K562 (cell line): Measurements from ENCODE around the gene FERD3L. TPM values are rescaled to one million over a fixed set of nuclear protein-coding genes. Genes with fewer than 3 reads are reported as not detected.
A peak's percentile ranks its signal among the peaks of the same experiment; 100 is the strongest.

Experiments used
- ATAC-seq: fragments of 200-7000 bp; cut with Tn5 transposase; 3 replicates; pipeline ENCODE4 v1.9.1; 2020; ENCODE audit warnings: moderate library complexity
- BruUV-seq: library from RNA; stranded (reverse); fragments of 400-500 nt; replicated peaks from 2 replicates; lab custom pipeline; 2021; lab: Mats Ljungman, UMichigan
- CTCF ChIA-PET: fragments of 300-600 bp; formaldehyde crosslinking; extraction: SDS; loops from one replicate; lab custom pipeline; 2021; ENCODE audit warnings: low intra/inter-chr PET ratio; lab: Yijun Ruan, JAX
- POLR2A ChIA-PET: fragments of 300-600, 350-650 bp; sonication (Branson Sonifier 250); formaldehyde crosslinking; extraction: SDS; loops from one replicate; lab custom pipeline; 2021; ENCODE audit warnings: antibody characterized with exemption, inconsistent platforms; lab: Yijun Ruan, JAX
- DNase-seq, 4 experiments: peaks; one replicate each; pipeline versions ENCODE4 v3.0.0 to v3.0.0-alpha.2; 2011 to 2018; ENCODE audit warnings: low spot score in 3 of 4, mixed read lengths in 3 of 4; ENCODE audit errors: extremely low read depth in 1 of 4
- FAIRE-seq: peaks from 2 replicates; lab custom pipeline; 2011; peaks lifted over from hg19 to GRCh38; lab: Jason Lieb, UNC
- H2AFZ ChIP-seq: 2 replicates; pipeline ENCODE4 v1.6.0; 2011; ENCODE audit warnings: low read depth, low read length, control low read depth, inconsistent platforms
- H3K27ac ChIP-seq: fragments of 200-600 bp; 3 replicates; pipeline ENCODE4 v1.8.0; 2011; ENCODE audit warnings: low read depth, mild to moderate bottlenecking, control low read depth, inconsistent platforms, low read length, moderate library complexity, mixed read lengths; ENCODE audit errors: extremely low read depth
- H3K27me3 ChIP-seq, 2 experiments: fragments of 300-600 bp in 1 of 2; 2 replicates in 1 of 2; 3 replicates in 1 of 2; pipeline versions ENCODE4 v1.6.0 to v1.8.0; 2011; ENCODE audit warnings: inconsistent platforms in 2 of 2, low read length in 2 of 2, mild to moderate bottlenecking in 1 of 2, mixed read lengths in 1 of 2, moderate library complexity in 1 of 2; ENCODE audit not compliant: control insufficient read depth in 2 of 2, insufficient read depth in 2 of 2
- H3K36me3 ChIP-seq: fragments of 300-600 bp; 3 replicates; pipeline ENCODE4 v1.8.0; 2011; ENCODE audit warnings: mild to moderate bottlenecking, low read length, inconsistent platforms; ENCODE audit not compliant: control insufficient read depth, insufficient read depth
- H3K4me1 ChIP-seq, 2 experiments: fragments of 200-600 bp in 1 of 2; replicated peaks in 1 of 2; 2 replicates in 1 of 2; 3 replicates in 1 of 2; pipeline versions ENCODE4 v1.5.1 to v1.8.0; 2011; ENCODE audit warnings: inconsistent platforms in 2 of 2, low read length in 2 of 2, mild to moderate bottlenecking in 1 of 2, mixed read lengths in 1 of 2, moderate library complexity in 1 of 2; ENCODE audit not compliant: control insufficient read depth in 2 of 2, insufficient read depth in 2 of 2
- H3K4me2 ChIP-seq: 2 replicates; pipeline ENCODE4 v1.6.1; 2011; ENCODE audit warnings: low read length, control low read depth, inconsistent platforms, mixed read lengths; ENCODE audit not compliant: insufficient read depth
- H3K4me3 ChIP-seq: fragments of 200-600 bp; sonication (generic), shearing (Covaris generic); 2 replicates; pipeline ENCODE4 v1.5.1; 2016; ENCODE audit warnings: control low read depth, inconsistent platforms
- H3K79me2 ChIP-seq: fragments of 200-600 bp; 3 replicates; pipeline ENCODE4 v1.8.0; 2011; ENCODE audit warnings: low read length, inconsistent platforms; ENCODE audit not compliant: control insufficient read depth, insufficient read depth
- H3K9ac ChIP-seq, 2 experiments: 2 replicates each; pipeline versions ENCODE4 v1.6.0 to v1.6.1; 2011; ENCODE audit warnings: low read depth in 2 of 2, low read length in 2 of 2, control low read depth in 1 of 2, inconsistent platforms in 1 of 2, mild to moderate bottlenecking in 1 of 2, mixed read lengths in 1 of 2; ENCODE audit not compliant: insufficient read depth in 1 of 2
- H3K9me1 ChIP-seq: one replicate; pipeline ENCODE4 v1.6.0; 2011; ENCODE audit warnings: inconsistent platforms, mild to moderate bottlenecking, low read length, moderate library complexity; ENCODE audit not compliant: control insufficient read depth, insufficient read depth
- H3K9me3 ChIP-seq: replicated peaks from 2 replicates; pipeline ENCODE4 v1.5.1; 2011; ENCODE audit warnings: low read depth, low read length, inconsistent platforms; ENCODE audit not compliant: control insufficient read depth, insufficient read depth
- H4K20me1 ChIP-seq: replicated peaks from 2 replicates; pipeline ENCODE4 v1.6.1; 2011; ENCODE audit warnings: low read length, inconsistent platforms, mixed read lengths; ENCODE audit not compliant: control insufficient read depth, insufficient read depth
- E2F6 ChIP-seq, 2 experiments: IDR thresholded peaks; 2 replicates each; pipeline ENCODE4 v1.6.1; 2011; ENCODE audit warnings: borderline replicate concordance in 1 of 2, control low read depth in 1 of 2, low read depth in 1 of 2, low read length in 1 of 2, mild to moderate bottlenecking in 1 of 2, mixed read lengths in 1 of 2, moderate library complexity in 1 of 2; ENCODE audit not compliant: insufficient read depth in 1 of 2, insufficient read length in 1 of 2, poor library complexity in 1 of 2, severe bottlenecking in 1 of 2; ENCODE audit errors: extremely low read depth in 1 of 2
- NELFE ChIP-seq: IDR thresholded peaks from 2 replicates; pipeline ENCODE4 v1.6.1; 2011; ENCODE audit warnings: mild to moderate bottlenecking; ENCODE audit not compliant: insufficient read depth, insufficient read length
- ZHX1 ChIP-seq: fragments of 150-350 bp; conservative IDR thresholded peaks from 2 replicates; pipeline ENCODE4 v1.6.1; 2014; ENCODE audit warnings: low read length
- WGBS: fragments of 100-300 bp; shearing (Covaris generic); methylation state at CpG from one replicate; pipeline ENCODE4 v1.1.6; 2016; ENCODE audit warnings: low coverage, mixed read lengths; ENCODE audit not compliant: insufficient coverage; ENCODE audit errors: missing lambda C conversion rate; 5-methylcytosine and 5-hydroxymethylcytosine counted together
- in situ Hi-C: fragments of 300-500 bp; cut with MboI; formaldehyde crosslinking; loops from 4 replicates; pipeline ENCODE4 v1.15.0; 2018; ENCODE audit warnings: inconsistent platforms, mixed read lengths
- intact Hi-C: fragments of 100-400 bp; cut with micrococcal nuclease; formaldehyde crosslinking; loops from 2 replicates; pipeline ENCODE4 v1.14.2; 2022
- polyA plus RNA-seq, 8 experiments: library from polyadenylated mRNA; depleted of rRNA in 4 of 8; stranded (reverse) in 5 of 8; unstranded in 3 of 8; fragments of >200 nt; fragmentation: Nextera tagmentation in 2 of 8; fragmentation: Illumina TruSeq in 1 of 8; extraction: Ambion mirVana in 2 of 8; extraction: Trizol in 1 of 8; gene quantifications; 2 replicates each; pipeline versions ENCODE4 v1.2.1 to v1.2.3, GENCODE V29; 2011 to 2014; ENCODE audit warnings: inconsistent platforms in 1 of 8, missing spikeins in 1 of 8
- total RNA-seq, 7 experiments: library from RNA; depleted of rRNA in 6 of 7; stranded (reverse); fragments of >200 nt in 6 of 7; fragmentation: Illumina TruSeq in 2 of 7; extraction: Trizol in 2 of 7; gene quantifications; 2 replicates each; pipeline versions ENCODE4 v1.2.1 to v1.2.3, GENCODE V29; 2011 to 2021; ENCODE audit warnings: low replicate concordance in 1 of 7

FERD3L gene
- total and polyA plus RNA-seq, 9 of the 15 experiments (the other 6 are each of a cell fraction or from before 2014, with no cell fraction given), result not detected

- H3K4me2 ChIP-seq, result no peak overlapping the region
- no TSS peak for BruUV-seq
- H3K27ac ChIP-seq, result no peak overlapping the region
Measured at GRCh38 chr7:19107356-19108146, 37.7 kb downstream of the FERD3L start.

More at GRCh38 chr7:19107356-19108146, 37.7 kb downstream of the FERD3L start:
- TF ChIP-seq ZHX1 (no peak), E2F6 (IDR thresholded peaks at IDR 0.05; ENCODE audit: borderline replicate concordance in 1 of 2, extremely low read depth in 1 of 2, insufficient read depth in 1 of 2, insufficient read length in 1 of 2, low read depth in 1 of 2, low read length in 1 of 2, poor library complexity in 1 of 2, severe bottlenecking in 1 of 2) (peak in 1 of 2 experiments; percentile 64), NELFE (no peak)
- H3K9ac ChIP-seq, result no peak overlapping the region
- in situ Hi-C loops (no loop called here), intact Hi-C loops (no loop called here)
- H3K4me3 ChIP-seq, result no peak overlapping the region
- H3K27me3 ChIP-seq, result peaks cover 9 to 31% of the 10 kb centered on the region in 2 experiments; a peak in 3 of 5 replicates
- CTCF ChIA-PET, result no interaction called here
- H3K36me3 ChIP-seq, result no peaks in the 10 kb centered on the region
- under 1% methylated on average over 46 of the region's 48 CpGs for WGBS
- no peaks in the 10 kb centered on the region for H3K9me3 ChIP-seq
- FAIRE-seq (no peak), DNase-seq (no peak), ATAC-seq (no peak)
- H2AFZ ChIP-seq, result 0 out of 2 replicates have a peak overlapping the region, but pooled peaks have one; percentile 51
- no peaks in the 10 kb centered on the region for H3K79me2 ChIP-seq
- peaks cover 0 to 9% of the 10 kb centered on the region in 2 experiments; a peak in 2 of 5 replicates for H3K4me1 ChIP-seq
- H3K9me1 ChIP-seq, result no peaks in the 10 kb centered on the region
- POLR2A ChIA-PET, result no interaction called here
- no peaks in the 10 kb centered on the region for H4K20me1 ChIP-seq
